ENCODE results near the gene MMP19.

DNA sequence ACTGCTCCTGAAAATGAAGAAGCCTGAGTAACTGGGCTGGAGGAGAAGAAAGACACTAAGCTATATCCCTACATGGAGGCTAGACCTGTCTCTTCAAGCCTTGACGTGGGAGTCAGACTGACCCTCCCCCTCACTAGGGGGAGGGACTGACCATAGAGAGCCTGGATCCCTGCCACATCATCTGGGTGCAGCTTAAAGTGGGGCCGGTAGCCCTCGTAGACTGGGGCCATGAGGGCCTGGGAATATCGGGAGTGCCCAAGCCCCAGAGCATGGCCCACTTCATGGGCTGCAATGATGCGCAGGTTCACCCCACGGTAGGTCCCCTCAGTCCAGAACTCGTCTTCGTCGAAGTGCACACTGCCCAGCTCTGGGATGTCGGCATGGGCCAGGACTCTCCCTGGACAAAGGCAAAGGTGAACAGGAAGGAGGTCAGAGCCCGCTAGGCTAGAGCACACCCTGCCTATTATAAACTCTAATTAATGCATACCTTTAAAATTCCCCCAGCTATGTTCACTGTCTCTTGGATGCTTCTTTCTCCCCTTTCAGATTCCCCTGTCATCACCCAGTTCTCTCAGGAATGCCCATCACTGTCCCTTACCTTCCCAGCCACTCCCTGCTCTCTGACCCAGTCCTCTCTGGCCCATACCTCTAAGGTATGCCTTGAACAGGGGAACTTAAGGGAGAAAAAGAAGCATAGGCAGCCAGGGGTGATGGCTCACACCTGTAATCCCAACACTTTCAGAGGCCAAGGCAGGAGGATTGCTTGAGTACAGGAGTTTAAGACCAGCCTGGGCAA, 3.2 kb downstream of the MMP19 start:
- TF ChIP-seq TCF7L2 (IDR thresholded peaks at IDR 0.05; ENCODE audit: borderline replicate concordance, extremely low read depth, insufficient read depth, insufficient read length) (no peak), CEBPB (IDR thresholded peaks at IDR 0.05; ENCODE audit: low read depth) (no peak), ELF1 (IDR thresholded peaks at IDR 0.05; ENCODE audit: borderline replicate concordance, low read depth) (no peak), POLR2AphosphoS5 (IDR thresholded peaks at IDR 0.05; ENCODE audit: low read depth, low read length) (no peak), EGR1 (IDR thresholded peaks at IDR 0.05; ENCODE audit: low read depth) (no peak), POLR2A (IDR thresholded peaks at IDR 0.05; ENCODE audit: borderline replicate concordance, extremely low read depth, insufficient read depth, insufficient read length) (no peak), ZNF274 (IDR thresholded peaks at IDR 0.05; ENCODE audit: low read depth, low read length) (no peak), SRF (IDR thresholded peaks at IDR 0.05; ENCODE audit: low read depth) (no peak)
- TF ChIP-seq, protein P1, sequence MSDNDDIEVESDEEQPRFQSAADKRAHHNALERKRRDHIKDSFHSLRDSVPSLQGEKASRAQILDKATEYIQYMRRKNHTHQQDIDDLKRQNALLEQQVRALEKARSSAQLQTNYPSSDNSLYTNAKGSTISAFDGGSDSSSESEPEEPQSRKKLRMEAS (IDR thresholded peaks at IDR 0.05): no peak
- TF ChIP-seq, protein P2, sequence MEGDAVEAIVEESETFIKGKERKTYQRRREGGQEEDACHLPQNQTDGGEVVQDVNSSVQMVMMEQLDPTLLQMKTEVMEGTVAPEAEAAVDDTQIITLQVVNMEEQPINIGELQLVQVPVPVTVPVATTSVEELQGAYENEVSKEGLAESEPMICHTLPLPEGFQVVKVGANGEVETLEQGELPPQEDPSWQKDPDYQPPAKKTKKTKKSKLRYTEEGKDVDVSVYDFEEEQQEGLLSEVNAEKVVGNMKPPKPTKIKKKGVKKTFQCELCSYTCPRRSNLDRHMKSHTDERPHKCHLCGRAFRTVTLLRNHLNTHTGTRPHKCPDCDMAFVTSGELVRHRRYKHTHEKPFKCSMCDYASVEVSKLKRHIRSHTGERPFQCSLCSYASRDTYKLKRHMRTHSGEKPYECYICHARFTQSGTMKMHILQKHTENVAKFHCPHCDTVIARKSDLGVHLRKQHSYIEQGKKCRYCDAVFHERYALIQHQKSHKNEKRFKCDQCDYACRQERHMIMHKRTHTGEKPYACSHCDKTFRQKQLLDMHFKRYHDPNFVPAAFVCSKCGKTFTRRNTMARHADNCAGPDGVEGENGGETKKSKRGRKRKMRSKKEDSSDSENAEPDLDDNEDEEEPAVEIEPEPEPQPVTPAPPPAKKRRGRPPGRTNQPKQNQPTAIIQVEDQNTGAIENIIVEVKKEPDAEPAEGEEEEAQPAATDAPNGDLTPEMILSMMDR (IDR thresholded peaks at IDR 0.05 in 2 of 3, conservative IDR thresholded peaks at IDR 0.05 in 1 of 3; ENCODE audit: borderline replicate concordance in 1 of 3, insufficient read depth in 1 of 3, low read depth in 2 of 3, low read length in 2 of 3): no peak
